Neural cell (in vitro differentiated cells): ENCODE data around the gene CYP3A4.

Experiments used
- CTCF ChIP-seq: fragments of 450-650 bp; IDR thresholded peaks from 2 replicates; pipeline ENCODE4 v1.5.1; 2014; ENCODE audit warnings: antibody characterized with exemption, mild to moderate bottlenecking, moderate library complexity; ENCODE audit not compliant: poor library complexity, severe bottlenecking
- EP300 ChIP-seq: fragments of 450-650 bp; conservative IDR thresholded peaks from 2 replicates; pipeline ENCODE4 v1.6.1; 2014; ENCODE audit warnings: antibody characterized with exemption, mild to moderate bottlenecking, moderate library complexity; ENCODE audit not compliant: poor library complexity, severe bottlenecking
- EZH2 ChIP-seq: fragments of 200-600, 300-800 bp; shearing (Covaris generic), sonication (generic); IDR thresholded peaks from 2 replicates; pipeline ENCODE4 v1.6.1; 2014; ENCODE audit warnings: antibody characterized with exemption, low read length, borderline replicate concordance, mild to moderate bottlenecking; ENCODE audit not compliant: insufficient read depth, poor library complexity, severe bottlenecking
- POLR2AphosphoS5 ChIP-seq: IDR thresholded peaks from 2 replicates; pipeline ENCODE4 v1.6.1; 2012
- SMC3 ChIP-seq: fragments of 450-650 bp; conservative IDR thresholded peaks from 2 replicates; pipeline ENCODE4 v1.6.1; 2014; ENCODE audit warnings: antibody characterized with exemption, mild to moderate bottlenecking, moderate library complexity; ENCODE audit not compliant: poor library complexity

- TF ChIP-seq SMC3 (no peak), EZH2 (no peak), CTCF (no peak), POLR2AphosphoS5 (no peak), EP300 (no peak)
Measured at GRCh38 chr7:99828811-99829210, 44.8 kb upstream of the CYP3A4 start.
